ENCODE measurements around the gene SLC25A34.

The SLC25A34 gene

GRCh38 chr1:15722836-15723532, 13.1 kb upstream of the SLC25A34 start:
- no peaks in the 10 kb centered on the region for H3K4me1 ChIP-seq (ENCODE audit: insufficient read depth, low read length)
- no peaks in the 10 kb centered on the region for H3K9me3 ChIP-seq (ENCODE audit: control insufficient read depth, insufficient read depth, low read length)
- no peak overlapping the region for H3K9ac ChIP-seq (ENCODE audit: low read depth, low read length)
- H3K36me3 ChIP-seq (ENCODE audit: insufficient read depth, low read length): no peaks in the 10 kb centered on the region

GRCh38 chr1:15723631-15724246, 12.3 kb upstream of the SLC25A34 start:
- no peaks in the 10 kb centered on the region for H3K4me1 ChIP-seq (ENCODE audit: insufficient read depth, low read length)
- H3K9me3 ChIP-seq (ENCODE audit: control insufficient read depth, insufficient read depth, low read length): no peaks in the 10 kb centered on the region
- no peak overlapping the region for H3K9ac ChIP-seq (ENCODE audit: low read depth, low read length)
- H3K36me3 ChIP-seq (ENCODE audit: insufficient read depth, low read length): no peaks in the 10 kb centered on the region

GRCh38 chr1:15724949-15725880, 10.8 kb upstream of the SLC25A34 start:
- H3K9me3 ChIP-seq (ENCODE audit: control insufficient read depth, insufficient read depth, low read length): no peaks in the 10 kb centered on the region
- no peaks in the 10 kb centered on the region for H3K36me3 ChIP-seq (ENCODE audit: insufficient read depth, low read length)
- no peak overlapping the region for H3K9ac ChIP-seq (ENCODE audit: low read depth, low read length)
- no peaks in the 10 kb centered on the region for H3K4me1 ChIP-seq (ENCODE audit: insufficient read depth, low read length)

- Histone ChIP-seq H3K9ac (ENCODE audit: low read depth, low read length) (no peak overlapping the region), H3K36me3 (ENCODE audit: insufficient read depth, low read length) (no peaks in the 10 kb centered on the region), H3K9me3 (ENCODE audit: control insufficient read depth, insufficient read depth, low read length) (no peaks in the 10 kb centered on the region), H3K4me1 (ENCODE audit: insufficient read depth, low read length) (no peaks in the 10 kb centered on the region)
Measured at GRCh38 chr1:15726508-15726907, 9.6 kb upstream of the SLC25A34 start.

- H3K36me3 ChIP-seq (ENCODE audit: insufficient read depth, low read length): no peaks in the 10 kb centered on the region
Measured at GRCh38 chr1:15727021-15727420, 9.0 kb upstream of the SLC25A34 start.

GRCh38 chr1:15727424-15727823, 8.6 kb upstream of the SLC25A34 start:
- Histone ChIP-seq H3K9ac (ENCODE audit: low read depth, low read length) (no peak overlapping the region), H3K4me1 (ENCODE audit: insufficient read depth, low read length) (no peaks in the 10 kb centered on the region), H3K36me3 (ENCODE audit: insufficient read depth, low read length) (no peaks in the 10 kb centered on the region), H3K9me3 (ENCODE audit: control insufficient read depth, insufficient read depth, low read length) (no peaks in the 10 kb centered on the region)

More at GRCh38 chr1:15727021-15727420, 9.0 kb upstream of the SLC25A34 start:
- Histone ChIP-seq H3K4me1 (ENCODE audit: insufficient read depth, low read length) (no peaks in the 10 kb centered on the region), H3K9me3 (ENCODE audit: control insufficient read depth, insufficient read depth, low read length) (no peaks in the 10 kb centered on the region), H3K9ac (ENCODE audit: low read depth, low read length) (no peak overlapping the region)

- Histone ChIP-seq H3K4me1 (ENCODE audit: insufficient read depth, low read length) (no peaks in the 10 kb centered on the region), H3K36me3 (ENCODE audit: insufficient read depth, low read length) (no peaks in the 10 kb centered on the region), H3K9me3 (ENCODE audit: control insufficient read depth, insufficient read depth, low read length) (no peaks in the 10 kb centered on the region), H3K9ac (ENCODE audit: low read depth, low read length) (no peak overlapping the region)
Measured at GRCh38 chr1:15727866-15728534, 8.1 kb upstream of the SLC25A34 start.

- no peak overlapping the region for H3K9ac ChIP-seq (ENCODE audit: low read depth, low read length)
- H3K36me3 ChIP-seq (ENCODE audit: insufficient read depth, low read length): no peaks in the 10 kb centered on the region
- H3K9me3 ChIP-seq (ENCODE audit: control insufficient read depth, insufficient read depth, low read length): no peaks in the 10 kb centered on the region
Measured at GRCh38 chr1:15728937-15729657, 7.0 kb upstream of the SLC25A34 start.

GRCh38 chr1:15730423-15730822, 5.6 kb upstream of the SLC25A34 start:
- Histone ChIP-seq H3K4me1 (ENCODE audit: insufficient read depth, low read length) (no peaks in the 10 kb centered on the region), H3K36me3 (ENCODE audit: insufficient read depth, low read length) (no peaks in the 10 kb centered on the region), H3K9me3 (ENCODE audit: control insufficient read depth, insufficient read depth, low read length) (no peaks in the 10 kb centered on the region), H3K9ac (ENCODE audit: low read depth, low read length) (no peak overlapping the region)

More at GRCh38 chr1:15728937-15729657, 7.0 kb upstream of the SLC25A34 start:
- H3K4me1 ChIP-seq (ENCODE audit: insufficient read depth, low read length): no peaks in the 10 kb centered on the region

- Histone ChIP-seq H3K36me3 (ENCODE audit: insufficient read depth, low read length) (no peaks in the 10 kb centered on the region), H3K4me1 (ENCODE audit: insufficient read depth, low read length) (no peaks in the 10 kb centered on the region; the same call in 1 of the 2 replicates), H3K9me3 (ENCODE audit: control insufficient read depth, insufficient read depth, low read length) (no peaks in the 10 kb centered on the region), H3K9ac (ENCODE audit: low read depth, low read length) (no peak overlapping the region)
Measured at GRCh38 chr1:15730936-15731335, 5.1 kb upstream of the SLC25A34 start.

GRCh38 chr1:15731735-15732685, 4.0 kb upstream of the SLC25A34 start:
- no peaks in the 10 kb centered on the region for H3K36me3 ChIP-seq (ENCODE audit: insufficient read depth, low read length)
- H3K4me1 ChIP-seq (ENCODE audit: insufficient read depth, low read length): no peaks in the 10 kb centered on the region; the same call in 1 of the 2 replicates
- no peaks in the 10 kb centered on the region for H3K9me3 ChIP-seq (ENCODE audit: control insufficient read depth, insufficient read depth, low read length)
- H3K9ac ChIP-seq (ENCODE audit: low read depth, low read length): no peak overlapping the region

GRCh38 chr1:15732686-15733081, 3.4 kb upstream of the SLC25A34 start:
- no peak overlapping the region for H3K9ac ChIP-seq (ENCODE audit: low read depth, low read length)
- H3K36me3 ChIP-seq (ENCODE audit: insufficient read depth, low read length): no peaks in the 10 kb centered on the region
- no peaks in the 10 kb centered on the region; the same call in 1 of the 2 replicates for H3K4me1 ChIP-seq (ENCODE audit: insufficient read depth, low read length)
- no peaks in the 10 kb centered on the region for H3K9me3 ChIP-seq (ENCODE audit: control insufficient read depth, insufficient read depth, low read length)

All from ES-I3 (cell line).